HL-60 (cell line): ENCODE data around the gene ITGA7.
A peak's percentile ranks its signal among the peaks of the same experiment; 100 is the strongest.

Experiments
- DNase-seq, 2 experiments: peaks; one replicate each; pipeline ENCODE4 v3.0.0-alpha.2; 2010 to 2020; ENCODE audit warnings: low read depth in 1 of 2, low spot score in 1 of 2
- H3K27ac ChIP-seq: fragments of 250-450 bp; sonication (Bioruptor Pico); replicated peaks from 2 replicates; pipeline ENCODE4 v1.5.1; 2020; ENCODE audit warnings: mild to moderate bottlenecking, moderate library complexity
- H3K27me3 ChIP-seq: fragments of 250-450 bp; sonication (Bioruptor Pico); 2 replicates; pipeline ENCODE4 v1.5.1; 2021; ENCODE audit warnings: mild to moderate bottlenecking, moderate library complexity; ENCODE audit not compliant: insufficient read depth, poor library complexity, severe bottlenecking
- H3K4me3 ChIP-seq: replicated peaks from 2 replicates; pipeline ENCODE4 v1.5.1; 2011; ENCODE audit warnings: mild to moderate bottlenecking, control low read depth, low read length; ENCODE audit not compliant: insufficient read depth
- GABPA ChIP-seq: IDR thresholded peaks from 2 replicates; pipeline ENCODE4 v1.6.1; 2012; ENCODE audit warnings: low read depth
- POLR2AphosphoS5 ChIP-seq: IDR thresholded peaks from 2 replicates; pipeline ENCODE4 v1.6.1; 2012; ENCODE audit warnings: low read depth
- SPI1 ChIP-seq: IDR thresholded peaks from 2 replicates; pipeline ENCODE4 v1.6.1; 2012; ENCODE audit warnings: low read depth, mild to moderate bottlenecking, borderline replicate concordance
- TF ChIP-seq, protein P1 (sequence below): IDR thresholded peaks from one replicate; pipeline ENCODE4 v1.5.1; 2011; ENCODE audit warnings: low read length, control low read depth, inconsistent platforms; ENCODE audit not compliant: insufficient read depth
- TF ChIP-seq, protein P2 (sequence below): IDR thresholded peaks from 2 replicates; pipeline ENCODE4 v1.6.1; 2012; ENCODE audit warnings: low read depth; ENCODE audit not compliant: insufficient replicate concordance

The ITGA7 gene

DNA sequence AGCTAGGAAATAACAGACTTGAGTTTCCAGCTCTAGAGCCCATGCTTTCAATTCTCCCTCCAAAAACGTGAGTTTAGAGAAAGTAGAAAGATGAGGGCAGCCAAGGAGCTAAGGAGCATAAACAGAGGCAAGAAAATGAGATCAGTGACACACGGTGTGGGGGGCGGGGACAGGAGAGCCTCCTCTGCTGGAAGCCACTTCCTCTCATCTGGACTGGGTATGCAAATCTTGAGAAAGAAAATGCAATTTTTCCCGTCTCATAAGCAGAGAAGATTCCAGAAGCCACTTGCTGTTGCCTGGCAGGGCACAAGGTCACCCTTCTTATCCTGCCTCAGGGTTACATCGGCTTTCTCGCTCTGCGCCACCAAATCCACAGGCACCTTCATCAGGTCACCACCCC, 65.0 kb downstream of the ITGA7 start:
- no peak overlapping the region for H3K4me3 ChIP-seq
- no peaks in the 10 kb centered on the region for H3K27me3 ChIP-seq
- peak overlapping the region; percentile 88 for H3K27ac ChIP-seq
- peak; percentile 42 to 79 for DNase-seq
- TF ChIP-seq, protein P1, sequence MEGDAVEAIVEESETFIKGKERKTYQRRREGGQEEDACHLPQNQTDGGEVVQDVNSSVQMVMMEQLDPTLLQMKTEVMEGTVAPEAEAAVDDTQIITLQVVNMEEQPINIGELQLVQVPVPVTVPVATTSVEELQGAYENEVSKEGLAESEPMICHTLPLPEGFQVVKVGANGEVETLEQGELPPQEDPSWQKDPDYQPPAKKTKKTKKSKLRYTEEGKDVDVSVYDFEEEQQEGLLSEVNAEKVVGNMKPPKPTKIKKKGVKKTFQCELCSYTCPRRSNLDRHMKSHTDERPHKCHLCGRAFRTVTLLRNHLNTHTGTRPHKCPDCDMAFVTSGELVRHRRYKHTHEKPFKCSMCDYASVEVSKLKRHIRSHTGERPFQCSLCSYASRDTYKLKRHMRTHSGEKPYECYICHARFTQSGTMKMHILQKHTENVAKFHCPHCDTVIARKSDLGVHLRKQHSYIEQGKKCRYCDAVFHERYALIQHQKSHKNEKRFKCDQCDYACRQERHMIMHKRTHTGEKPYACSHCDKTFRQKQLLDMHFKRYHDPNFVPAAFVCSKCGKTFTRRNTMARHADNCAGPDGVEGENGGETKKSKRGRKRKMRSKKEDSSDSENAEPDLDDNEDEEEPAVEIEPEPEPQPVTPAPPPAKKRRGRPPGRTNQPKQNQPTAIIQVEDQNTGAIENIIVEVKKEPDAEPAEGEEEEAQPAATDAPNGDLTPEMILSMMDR: no peak
- TF ChIP-seq SPI1: peak; percentile 84

DNA sequence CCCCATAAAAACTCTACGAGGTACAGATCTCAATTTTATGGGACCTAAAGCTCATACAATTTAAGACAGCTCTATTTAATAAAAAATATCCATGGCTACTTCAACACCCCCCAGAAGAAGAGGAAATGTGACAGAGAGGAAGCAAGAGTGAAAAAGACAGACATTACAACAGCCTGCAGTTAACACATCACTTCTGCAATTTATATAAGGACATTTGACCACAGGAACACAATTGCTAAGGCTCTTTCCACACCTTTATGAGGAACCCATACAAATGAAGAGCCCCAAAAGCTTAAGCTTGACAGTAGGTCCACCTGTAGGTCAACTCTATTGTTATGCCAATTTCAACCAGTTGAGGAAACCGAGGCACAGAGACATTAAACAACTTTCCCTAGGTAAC, 65.4 kb downstream of the ITGA7 start:
- TF ChIP-seq, protein P1: no peak
- TF ChIP-seq POLR2AphosphoS5 (peak; percentile 28; the same call in 1 of the 2 replicates), SPI1 (peak; percentile 99), GABPA (peak; percentile 40; the same call in 1 of the 2 replicates)
- DNase-seq: peak; percentile 61 to 84
- Histone ChIP-seq H3K27me3 (no peaks in the 10 kb centered on the region), H3K4me3 (no peak overlapping the region), H3K27ac (peak overlapping the region; percentile 88)

DNA sequence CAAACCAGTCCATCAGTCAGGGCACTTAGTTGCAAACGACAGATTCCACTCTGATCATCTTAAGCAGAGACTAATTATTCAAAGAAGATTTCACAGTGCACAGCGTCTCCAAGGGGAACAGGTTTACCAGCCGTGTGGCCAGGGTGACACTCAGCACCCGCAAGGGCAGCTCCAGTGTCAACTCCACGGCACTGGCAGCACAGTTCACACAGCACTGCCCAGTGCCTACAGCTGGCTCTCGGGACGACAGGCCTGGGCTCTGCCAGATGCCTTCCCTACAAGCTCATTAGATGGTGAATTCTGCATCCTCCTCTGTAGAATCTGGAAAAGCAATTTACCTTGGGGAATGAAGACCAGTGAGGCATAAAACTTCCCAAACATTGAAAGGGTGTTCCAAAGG, 66.1 kb downstream of the ITGA7 start:
- peak in 1 of 2 experiments; percentile 32 for DNase-seq
- H3K27ac ChIP-seq: peak overlapping the region; percentile 88
- H3K27me3 ChIP-seq: no peaks in the 10 kb centered on the region
- TF ChIP-seq SPI1 (no peak), POLR2AphosphoS5 (no peak), GABPA (no peak)
- TF ChIP-seq, protein P2, sequence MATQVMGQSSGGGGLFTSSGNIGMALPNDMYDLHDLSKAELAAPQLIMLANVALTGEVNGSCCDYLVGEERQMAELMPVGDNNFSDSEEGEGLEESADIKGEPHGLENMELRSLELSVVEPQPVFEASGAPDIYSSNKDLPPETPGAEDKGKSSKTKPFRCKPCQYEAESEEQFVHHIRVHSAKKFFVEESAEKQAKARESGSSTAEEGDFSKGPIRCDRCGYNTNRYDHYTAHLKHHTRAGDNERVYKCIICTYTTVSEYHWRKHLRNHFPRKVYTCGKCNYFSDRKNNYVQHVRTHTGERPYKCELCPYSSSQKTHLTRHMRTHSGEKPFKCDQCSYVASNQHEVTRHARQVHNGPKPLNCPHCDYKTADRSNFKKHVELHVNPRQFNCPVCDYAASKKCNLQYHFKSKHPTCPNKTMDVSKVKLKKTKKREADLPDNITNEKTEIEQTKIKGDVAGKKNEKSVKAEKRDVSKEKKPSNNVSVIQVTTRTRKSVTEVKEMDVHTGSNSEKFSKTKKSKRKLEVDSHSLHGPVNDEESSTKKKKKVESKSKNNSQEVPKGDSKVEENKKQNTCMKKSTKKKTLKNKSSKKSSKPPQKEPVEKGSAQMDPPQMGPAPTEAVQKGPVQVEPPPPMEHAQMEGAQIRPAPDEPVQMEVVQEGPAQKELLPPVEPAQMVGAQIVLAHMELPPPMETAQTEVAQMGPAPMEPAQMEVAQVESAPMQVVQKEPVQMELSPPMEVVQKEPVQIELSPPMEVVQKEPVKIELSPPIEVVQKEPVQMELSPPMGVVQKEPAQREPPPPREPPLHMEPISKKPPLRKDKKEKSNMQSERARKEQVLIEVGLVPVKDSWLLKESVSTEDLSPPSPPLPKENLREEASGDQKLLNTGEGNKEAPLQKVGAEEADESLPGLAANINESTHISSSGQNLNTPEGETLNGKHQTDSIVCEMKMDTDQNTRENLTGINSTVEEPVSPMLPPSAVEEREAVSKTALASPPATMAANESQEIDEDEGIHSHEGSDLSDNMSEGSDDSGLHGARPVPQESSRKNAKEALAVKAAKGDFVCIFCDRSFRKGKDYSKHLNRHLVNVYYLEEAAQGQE: no peak
- TF ChIP-seq, protein P1: no peak
- H3K4me3 ChIP-seq: no peak overlapping the region

DNA sequence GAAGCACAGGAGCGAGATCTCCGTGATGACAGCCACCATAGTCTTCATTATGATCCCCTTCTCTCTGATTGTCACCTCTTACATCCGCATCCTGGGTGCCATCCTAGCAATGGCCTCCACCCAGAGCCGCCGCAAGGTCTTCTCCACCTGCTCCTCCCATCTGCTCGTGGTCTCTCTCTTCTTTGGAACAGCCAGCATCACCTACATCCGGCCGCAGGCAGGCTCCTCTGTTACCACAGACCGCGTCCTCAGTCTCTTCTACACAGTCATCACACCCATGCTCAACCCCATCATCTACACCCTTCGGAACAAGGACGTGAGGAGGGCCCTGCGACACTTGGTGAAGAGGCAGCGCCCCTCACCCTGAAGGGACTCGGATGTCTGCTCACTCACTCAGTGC, 70.2 kb downstream of the ITGA7 start:
- Histone ChIP-seq H3K27ac (no peak overlapping the region), H3K4me3 (no peak overlapping the region), H3K27me3 (no peaks in the 10 kb centered on the region)
- TF ChIP-seq GABPA (no peak), SPI1 (no peak), POLR2AphosphoS5 (no peak)
- TF ChIP-seq, protein P1: no peak
- TF ChIP-seq, protein P2: no peak
- DNase-seq: no peak
